Middle frontal gyrus (tissue), 1 donor: ENCODE measurements around the gene MACF1.

Experiments used
- DNase-seq: peaks from one replicate; pipeline ENCODE4 v3.0.0-alpha.2; 2015; ENCODE audit warnings: low spot score; ENCODE audit errors: extremely low spot score

Gene MACF1

DNA sequence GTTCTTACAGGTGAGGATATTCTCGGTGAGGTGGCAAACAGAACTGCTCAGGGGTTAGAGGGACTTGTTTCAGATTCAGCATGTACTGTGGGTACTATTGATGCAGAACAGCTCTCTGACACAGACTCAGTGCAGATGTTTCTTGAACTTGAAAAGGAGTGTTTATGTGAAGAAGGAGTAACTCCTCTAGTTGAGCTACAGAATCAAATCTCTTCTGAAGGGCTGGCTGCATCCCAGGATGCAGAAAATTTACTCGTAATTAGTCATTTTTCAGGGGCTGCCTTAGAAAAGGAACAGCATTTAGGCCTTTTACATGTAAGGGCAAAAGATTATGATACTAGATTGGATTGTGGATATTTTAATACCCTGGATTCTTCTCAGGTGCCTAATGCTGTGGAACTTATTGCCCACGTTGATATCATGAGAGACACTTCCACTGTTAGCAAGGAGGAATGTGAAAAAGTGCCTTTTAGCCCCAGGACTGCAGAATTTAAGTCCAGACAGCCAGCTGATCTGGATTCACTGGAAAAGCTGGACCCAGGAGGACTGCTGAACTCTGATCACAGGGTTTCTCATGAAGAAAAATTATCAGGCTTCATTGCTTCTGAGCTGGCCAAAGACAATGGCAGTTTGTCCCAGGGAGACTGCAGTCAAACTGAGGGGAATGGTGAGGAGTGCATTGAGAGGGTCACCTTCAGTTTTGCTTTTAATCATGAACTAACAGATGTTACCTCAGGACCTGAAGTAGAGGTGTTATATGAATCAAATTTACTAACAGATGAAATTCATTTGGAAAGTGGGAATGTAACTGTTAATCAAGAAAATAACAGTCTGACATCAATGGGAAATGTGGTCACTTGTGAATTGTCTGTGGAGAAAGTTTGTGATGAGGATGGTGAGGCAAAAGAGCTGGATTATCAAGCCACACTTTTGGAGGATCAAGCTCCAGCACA is 207.3 kb downstream of the MACF1 start:
- DNase-seq, result no peak

- no peak for DNase-seq
Observed at GRCh38 chr1:39412892-39413291, 208.4 kb downstream of the MACF1 start.

DNA sequence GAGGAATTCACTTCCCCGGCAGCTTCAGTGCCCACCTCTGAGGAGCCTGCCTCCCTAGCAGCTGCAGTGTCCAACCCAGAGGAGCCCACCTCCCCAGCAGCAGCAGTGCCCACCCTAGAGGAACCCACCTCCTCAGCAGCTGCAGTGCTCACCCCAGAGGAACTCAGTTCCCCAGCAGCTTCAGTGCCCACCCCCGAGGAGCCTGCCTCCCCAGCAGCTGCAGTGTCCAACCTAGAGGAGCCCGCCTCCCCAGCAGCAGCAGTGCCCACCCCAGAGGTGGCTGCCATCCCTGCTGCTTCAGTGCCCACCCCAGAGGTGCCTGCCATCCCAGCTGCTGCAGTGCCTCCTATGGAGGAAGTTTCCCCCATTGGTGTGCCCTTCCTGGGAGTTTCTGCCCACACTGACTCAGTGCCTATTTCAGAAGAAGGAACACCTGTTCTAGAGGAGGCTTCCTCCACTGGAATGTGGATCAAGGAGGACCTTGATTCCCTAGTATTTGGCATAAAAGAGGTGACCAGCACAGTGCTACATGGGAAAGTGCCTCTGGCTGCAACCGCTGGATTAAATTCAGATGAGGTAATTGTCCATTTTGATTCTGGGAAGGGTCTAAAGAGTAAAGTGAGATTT is 209.5 kb downstream of the MACF1 start:
- no peak for DNase-seq

DNA sequence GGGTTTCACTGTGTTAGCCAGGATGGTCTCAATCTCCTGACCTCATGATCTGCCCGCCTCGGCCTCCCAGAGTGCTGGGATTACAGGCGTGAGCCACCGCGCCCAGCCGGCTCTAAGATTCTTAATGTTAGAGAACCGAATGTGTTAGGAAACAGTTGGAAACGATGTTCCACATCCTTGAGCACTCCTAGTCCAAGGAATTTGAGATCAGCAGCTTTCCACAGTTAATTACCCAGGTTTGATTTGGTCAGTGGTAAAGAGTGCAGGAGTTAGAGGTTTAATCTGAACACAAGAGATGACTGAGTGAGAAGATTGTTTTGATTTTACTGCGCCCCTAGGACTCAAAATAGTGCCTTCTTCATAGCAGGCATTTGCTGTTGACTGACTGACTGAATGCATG is 211.1 kb downstream of the MACF1 start:
- no peak for DNase-seq

GRCh38 chr1:39416609-39417008 is 212.1 kb downstream of the MACF1 start:
- DNase-seq, result no peak

- no peak for DNase-seq
Observed at GRCh38 chr1:39418236-39418635, 213.7 kb downstream of the MACF1 start.

DNA sequence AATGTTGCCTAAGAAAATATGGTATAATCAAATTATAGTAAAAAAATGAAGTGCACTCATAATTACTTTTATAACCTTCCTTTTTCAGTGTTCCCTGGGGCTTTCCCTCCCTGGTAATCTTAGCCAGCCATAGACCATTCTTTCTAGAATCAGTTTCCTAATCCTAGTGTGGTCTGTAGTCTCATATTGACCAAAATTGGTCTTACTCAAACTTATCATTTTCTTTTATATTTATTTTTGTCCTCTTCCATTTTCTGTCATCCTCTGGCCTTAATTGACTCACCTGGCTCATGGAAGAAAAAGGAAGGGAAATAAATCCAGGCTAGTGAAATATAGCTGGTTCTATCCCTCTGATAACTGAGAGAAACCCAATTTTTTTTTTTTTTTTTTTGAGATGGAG is 216.0 kb downstream of the MACF1 start:
- no peak for DNase-seq

DNA sequence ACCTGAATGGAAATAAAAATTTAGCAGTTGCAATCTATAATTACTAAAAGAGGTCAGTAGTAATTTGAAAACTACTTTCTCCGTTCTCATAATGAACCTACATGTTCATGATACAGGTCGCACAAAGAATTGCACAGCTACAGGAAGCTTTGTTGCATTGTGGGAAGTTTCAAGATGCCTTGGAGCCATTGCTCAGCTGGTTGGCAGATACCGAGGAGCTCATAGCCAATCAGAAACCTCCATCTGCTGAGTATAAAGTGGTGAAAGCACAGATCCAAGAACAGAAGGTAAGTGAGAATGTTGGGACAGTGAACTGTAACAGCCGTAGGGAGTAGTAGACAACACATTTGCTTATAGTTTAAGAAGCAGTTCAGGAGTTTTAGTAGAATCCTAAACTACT is 218.1 kb downstream of the MACF1 start:
- DNase-seq, result no peak

GRCh38 chr1:39425151-39425550 is 220.7 kb downstream of the MACF1 start:
- DNase-seq, result no peak

- no peak for DNase-seq
Observed at GRCh38 chr1:39425634-39426033, 221.1 kb downstream of the MACF1 start.

DNA sequence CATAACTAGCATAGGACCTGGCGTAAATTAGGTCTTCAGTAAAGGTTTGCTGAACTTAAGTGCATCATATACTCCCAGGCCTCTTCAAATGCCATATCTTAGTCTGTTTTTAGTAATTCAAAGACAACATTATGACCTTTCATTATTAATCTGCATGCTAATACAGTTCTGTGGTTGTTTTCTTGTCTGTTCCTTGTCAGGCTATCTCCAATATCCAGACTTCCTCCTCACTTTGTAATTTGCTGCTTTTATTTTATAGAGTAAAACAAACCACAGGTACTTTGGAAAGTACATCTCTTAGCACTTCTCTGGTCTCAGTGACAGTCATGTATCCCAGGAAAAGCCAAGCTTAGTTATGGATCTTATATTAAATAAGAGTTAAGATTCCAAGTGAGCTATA is 221.9 kb downstream of the MACF1 start:
- DNase-seq, result no peak

GRCh38 chr1:39427374-39427773 is 222.9 kb downstream of the MACF1 start:
- DNase-seq, result no peak

- DNase-seq, result no peak
Observed at GRCh38 chr1:39427912-39428311, 223.4 kb downstream of the MACF1 start.

DNA sequence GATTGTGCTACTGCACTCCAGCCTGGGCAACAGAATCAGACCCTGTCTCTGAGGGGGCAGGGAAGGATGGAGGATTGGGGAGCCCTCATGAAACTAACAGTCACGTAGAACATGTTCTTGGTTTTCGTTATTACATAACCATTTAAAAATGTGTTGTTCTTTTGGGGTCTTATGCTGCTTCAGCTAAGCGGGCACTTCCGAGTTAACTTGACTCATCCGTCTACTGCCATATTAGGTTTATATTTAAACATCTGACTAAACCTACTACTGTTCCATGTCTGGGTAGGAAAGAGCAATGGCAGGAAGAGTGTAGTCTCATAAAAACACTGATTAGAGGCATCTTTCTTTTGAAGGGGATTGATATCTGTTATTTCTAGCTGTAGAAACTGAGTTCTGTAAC is 227.4 kb downstream of the MACF1 start:
- DNase-seq, result no peak

- DNase-seq, result no peak
Observed at GRCh38 chr1:39434797-39435395, 230.4 kb downstream of the MACF1 start.

- no peak for DNase-seq
Observed at GRCh38 chr1:39435597-39435996, 231.1 kb downstream of the MACF1 start.

- DNase-seq, result no peak
Observed at GRCh38 chr1:39436842-39437241, 232.3 kb downstream of the MACF1 start.

- DNase-seq, result no peak
Observed at GRCh38 chr1:39438042-39438441, 233.5 kb downstream of the MACF1 start.

GRCh38 chr1:39440856-39441255 is 236.4 kb downstream of the MACF1 start:
- DNase-seq, result no peak

- no peak for DNase-seq
Observed at GRCh38 chr1:39441797-39442196, 237.3 kb downstream of the MACF1 start.

GRCh38 chr1:39445573-39445972 is 241.1 kb downstream of the MACF1 start:
- DNase-seq, result no peak

- DNase-seq, result no peak
Observed at GRCh38 chr1:39446986-39447567, 242.6 kb downstream of the MACF1 start.
